Thoracic aorta (tissue), 2 donors: ENCODE measurements around the gene ACY1. TPM values are rescaled to one million over a fixed set of nuclear protein-coding genes. Genes with fewer than 3 reads are reported as not detected.

Experiments used
- ATAC-seq: fragments of 150-250 bp; one replicate; pipeline ENCODE4 v1.8.0; 2017; ENCODE audit warnings: low read depth; ENCODE audit not compliant: insufficient number of reproducible peaks, low FRiP score
- DNase-seq: peaks from one replicate; pipeline ENCODE4 v3.0.0-alpha.2; 2020; ENCODE audit warnings: low spot score
- H3K27ac ChIP-seq, 2 donors: fragments of 200-600 bp; sonication (generic); 1 replicate in 1 of 2; 2 replicates in 1 of 2; pipeline ENCODE4 v1.5.1; 2016; ENCODE audit warnings: mild to moderate bottlenecking in 2 of 2, moderate library complexity in 2 of 2
- H3K27me3 ChIP-seq: fragments of 200-600 bp; sonication (generic); replicated peaks from 2 replicates; pipeline ENCODE4 v1.6.0; 2016; ENCODE audit warnings: mild to moderate bottlenecking; ENCODE audit not compliant: insufficient read depth
- H3K36me3 ChIP-seq: fragments of 200-600 bp; sonication (generic); one replicate; pipeline ENCODE4 v1.5.1; 2016
- H3K4me1 ChIP-seq, 2 donors: fragments of 200-600 bp; sonication (generic); 1 replicate in 1 of 2; 2 replicates in 1 of 2; pipeline versions ENCODE4 v1.5.1 to v1.6.0; 2016; ENCODE audit warnings: low read depth in 2 of 2, mild to moderate bottlenecking in 1 of 2; ENCODE audit not compliant: control insufficient read depth in 1 of 2
- H3K4me3 ChIP-seq: fragments of 200-600 bp; sonication (generic); 2 replicates; pipeline ENCODE4 v1.5.1; 2016; ENCODE audit warnings: mild to moderate bottlenecking
- H3K9me3 ChIP-seq: fragments of 200-600 bp; sonication (generic); 2 replicates; pipeline ENCODE4 v1.5.1; 2016
- total RNA-seq, 2 donors: library from RNA; depleted of rRNA; stranded (reverse); fragments of >200 nt; gene quantifications; one replicate each; pipeline versions ENCODE4 v1.1.0 to v1.2.3, GENCODE V29; 2016
- TF ChIP-seq, protein P1 (sequence below): fragments of 200-600 bp; sonication (generic); IDR thresholded peaks from one replicate; pipeline ENCODE4 v1.5.1; 2019; ENCODE audit warnings: antibody characterized with exemption

Gene ACY1
- total RNA-seq, 2 donors from 2014 or later = 6.1 to 12.3 TPM

DNA sequence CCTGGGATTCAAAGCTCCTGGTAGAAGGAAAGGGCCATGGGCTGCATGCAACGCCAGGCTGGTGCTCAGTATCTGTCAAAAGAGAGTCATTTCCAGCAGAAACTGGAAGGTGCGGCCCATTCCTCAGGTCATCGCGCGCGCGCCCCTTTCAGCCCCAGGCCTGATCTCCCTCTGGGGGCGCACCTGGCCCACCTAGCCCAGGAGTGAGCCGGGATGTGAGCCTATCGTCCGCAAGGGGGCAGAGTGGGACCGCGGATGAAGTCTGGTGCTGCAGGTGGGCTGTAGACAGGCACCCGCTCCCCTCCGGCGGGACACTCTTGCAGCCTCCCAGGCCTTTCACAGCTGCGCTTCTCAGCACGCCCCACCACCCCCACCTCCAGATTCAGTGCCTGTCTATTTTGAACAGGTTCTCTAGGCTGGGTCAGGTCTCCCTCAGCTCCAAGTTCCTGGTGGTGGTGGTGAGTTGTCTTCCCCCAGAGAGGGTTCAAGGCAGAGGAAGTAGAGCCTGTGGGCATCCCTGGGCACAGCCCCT lies 18.2 kb downstream of the ACY1 start:
- H3K27ac ChIP-seq = no peak overlapping the region
- H3K4me1 ChIP-seq = peaks cover 9 to 22% of the 10 kb centered on the region in 2 donors
- H3K9me3 ChIP-seq = no peaks in the 10 kb centered on the region
- ATAC-seq = no peak
- no peak for DNase-seq
- no peaks in the 10 kb centered on the region for H3K36me3 ChIP-seq
- H3K27me3 ChIP-seq = no peaks in the 10 kb centered on the region
- no peak overlapping the region for H3K4me3 ChIP-seq
- TF ChIP-seq, protein P1, sequence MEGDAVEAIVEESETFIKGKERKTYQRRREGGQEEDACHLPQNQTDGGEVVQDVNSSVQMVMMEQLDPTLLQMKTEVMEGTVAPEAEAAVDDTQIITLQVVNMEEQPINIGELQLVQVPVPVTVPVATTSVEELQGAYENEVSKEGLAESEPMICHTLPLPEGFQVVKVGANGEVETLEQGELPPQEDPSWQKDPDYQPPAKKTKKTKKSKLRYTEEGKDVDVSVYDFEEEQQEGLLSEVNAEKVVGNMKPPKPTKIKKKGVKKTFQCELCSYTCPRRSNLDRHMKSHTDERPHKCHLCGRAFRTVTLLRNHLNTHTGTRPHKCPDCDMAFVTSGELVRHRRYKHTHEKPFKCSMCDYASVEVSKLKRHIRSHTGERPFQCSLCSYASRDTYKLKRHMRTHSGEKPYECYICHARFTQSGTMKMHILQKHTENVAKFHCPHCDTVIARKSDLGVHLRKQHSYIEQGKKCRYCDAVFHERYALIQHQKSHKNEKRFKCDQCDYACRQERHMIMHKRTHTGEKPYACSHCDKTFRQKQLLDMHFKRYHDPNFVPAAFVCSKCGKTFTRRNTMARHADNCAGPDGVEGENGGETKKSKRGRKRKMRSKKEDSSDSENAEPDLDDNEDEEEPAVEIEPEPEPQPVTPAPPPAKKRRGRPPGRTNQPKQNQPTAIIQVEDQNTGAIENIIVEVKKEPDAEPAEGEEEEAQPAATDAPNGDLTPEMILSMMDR = peak; percentile 92

GRCh38 chr3:52002748-52003147 lies 19.4 kb downstream of the ACY1 start:
- ATAC-seq = no peak
- Histone ChIP-seq H3K36me3 (no peaks in the 10 kb centered on the region), H3K4me3 (no peak overlapping the region), H3K9me3 (no peaks in the 10 kb centered on the region), H3K27ac (no peak overlapping the region), H3K27me3 (no peaks in the 10 kb centered on the region), H3K4me1 (peaks cover 9 to 22% of the 10 kb centered on the region in 2 donors)
- no peak for DNase-seq
- TF ChIP-seq, protein P1 = no peak

DNA sequence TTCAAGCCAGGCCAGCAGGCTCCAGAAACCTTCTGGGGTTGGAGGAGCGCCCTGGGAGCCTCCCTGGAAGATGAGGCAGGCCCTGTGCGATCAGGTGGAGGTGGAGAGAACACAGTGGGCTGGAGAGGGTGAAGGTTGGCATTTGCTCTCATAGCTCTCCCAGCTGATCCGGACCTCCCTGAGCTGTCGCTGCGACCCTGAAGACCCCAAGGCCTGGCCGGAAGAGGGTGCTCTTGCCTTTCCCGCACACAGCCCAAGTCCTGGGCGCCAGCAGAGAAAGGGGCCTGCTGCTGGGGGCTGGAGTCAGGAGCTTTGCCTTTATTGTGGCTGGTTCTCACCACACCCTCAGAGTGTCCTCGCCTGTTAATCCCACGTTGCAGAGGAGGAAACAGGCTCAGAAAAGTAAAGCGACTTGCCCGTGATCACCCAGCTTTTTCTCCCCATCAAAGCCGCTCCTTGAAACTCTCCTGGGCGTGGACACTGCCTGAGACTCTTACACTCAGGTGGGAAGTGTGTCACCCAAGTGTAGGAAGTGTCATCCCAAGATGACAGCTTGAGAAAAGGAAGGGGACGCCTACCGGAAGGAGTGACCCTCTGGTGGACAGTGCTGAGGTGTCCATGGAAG lies 20.9 kb downstream of the ACY1 start:
- no peaks in the 10 kb centered on the region for H3K36me3 ChIP-seq
- H3K27ac ChIP-seq = no peak overlapping the region
- H3K27me3 ChIP-seq = no peaks in the 10 kb centered on the region
- TF ChIP-seq, protein P1 = peak; percentile 45
- DNase-seq (no peak), ATAC-seq (no peak)
- no peak overlapping the region for H3K4me3 ChIP-seq
- no peaks in the 10 kb centered on the region for H3K9me3 ChIP-seq
- peaks cover 9 to 22% of the 10 kb centered on the region in 2 donors for H3K4me1 ChIP-seq

GRCh38 chr3:52004906-52005395 lies 21.6 kb downstream of the ACY1 start:
- TF ChIP-seq, protein P1 = no peak
- Histone ChIP-seq H3K36me3 (no peaks in the 10 kb centered on the region), H3K4me1 (peaks cover 9 to 22% of the 10 kb centered on the region in 2 donors), H3K27ac (no peak overlapping the region), H3K9me3 (no peaks in the 10 kb centered on the region), H3K27me3 (no peaks in the 10 kb centered on the region), H3K4me3 (no peak overlapping the region)
- no peak for DNase-seq
- no peak for ATAC-seq

- Histone ChIP-seq H3K4me3 (peak overlapping the region; percentile 30), H3K27me3 (no peaks in the 10 kb centered on the region), H3K9me3 (no peaks in the 10 kb centered on the region), H3K36me3 (no peaks in the 10 kb centered on the region), H3K4me1 (peaks cover 9 to 22% of the 10 kb centered on the region in 2 donors), H3K27ac (peak overlapping the region in 1 of 2 donors; percentile 10)
- TF ChIP-seq, protein P1 = no peak
- ATAC-seq (no peak), DNase-seq (no peak)
Measured at GRCh38 chr3:52005571-52005986, 22.2 kb downstream of the ACY1 start.
